ENCODE measurements around the gene IDH3G. TPM values are rescaled to one million over a fixed set of nuclear protein-coding genes. Genes with fewer than 3 reads are reported as not detected.

IDH3G gene
- total and polyA plus RNA-seq, 5 donors, result 60.6 to 68.6 (median 66.9) TPM

DNA sequence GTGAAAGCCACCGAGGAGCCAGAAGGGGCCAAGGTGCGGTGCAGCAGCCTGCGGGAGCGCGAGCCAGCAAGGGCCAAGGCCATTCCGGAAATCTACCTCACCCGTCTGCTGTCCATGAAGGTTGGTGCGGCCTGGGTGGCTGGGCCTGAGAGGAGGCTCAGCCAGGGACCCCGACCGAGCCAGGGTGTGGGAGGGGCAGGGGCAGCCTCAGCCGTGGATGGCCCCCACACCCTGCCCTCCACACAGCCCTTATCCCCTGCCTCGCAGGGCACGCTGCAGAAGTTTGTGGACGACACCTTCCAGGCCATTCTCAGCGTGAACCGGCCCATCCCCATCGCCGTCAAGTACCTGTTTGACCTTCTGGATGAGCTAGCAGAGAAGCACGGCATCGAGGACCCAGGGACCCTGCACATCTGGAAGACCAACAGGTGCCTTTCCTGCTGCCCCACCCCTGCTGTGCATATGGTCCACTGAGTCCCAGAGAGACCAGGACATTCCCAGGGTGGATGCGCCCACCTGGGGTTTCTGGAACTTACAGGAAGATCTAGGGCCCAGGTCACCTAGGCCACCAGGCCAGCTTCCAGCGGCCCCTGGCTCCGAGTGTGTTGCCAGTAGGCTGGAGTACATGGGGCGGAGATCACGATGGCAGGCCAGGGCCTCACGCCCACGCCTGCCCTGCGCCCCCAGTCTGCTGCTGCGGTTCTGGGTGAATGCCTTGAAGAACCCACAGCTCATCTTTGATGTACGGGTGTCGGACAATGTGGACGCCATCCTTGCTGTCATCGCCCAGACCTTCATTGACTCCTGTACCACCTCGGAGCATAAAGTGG lies 16.7 kb downstream of the IDH3G start:
- DNase-seq, result peak; percentile 9 to 41 (median 31)

GRCh38 chrX:153776611-153777045 lies 17.5 kb downstream of the IDH3G start:
- Histone ChIP-seq H3K27ac (ENCODE audit: low read length) (no peak overlapping the region), H3K9me3 (ENCODE audit: control insufficient read depth, low read length) (no peaks in the 10 kb centered on the region), H3K4me1 (ENCODE audit: control insufficient read depth, insufficient read depth, low read length) (no peaks in the 10 kb centered on the region), H3K4me3 (ENCODE audit: low read length) (no peak overlapping the region), H3K27me3 (ENCODE audit: control insufficient read depth, insufficient read depth) (no peaks in the 10 kb centered on the region)
- intact Hi-C loops (cut with DNase I), result no loop called here
- DNase-seq (peak in 2 of 3 donors; percentile 26 to 61), ATAC-seq (no peak)
- WGBS, result 88% methylated on average over 9 of the region's 22 CpGs

More for the DNA sequence above, 16.7 kb downstream of the IDH3G start:
- intact Hi-C loops (cut with DNase I), result no loop called here
- WGBS, result 84% methylated on average over 34 of the region's 34 CpGs
- Histone ChIP-seq H3K4me3 (ENCODE audit: low read length) (no peak overlapping the region), H3K27me3 (ENCODE audit: control insufficient read depth, insufficient read depth) (no peaks in the 10 kb centered on the region), H3K9me3 (ENCODE audit: control insufficient read depth, low read length) (no peaks in the 10 kb centered on the region), H3K27ac (ENCODE audit: low read length) (no peak overlapping the region), H3K4me1 (ENCODE audit: control insufficient read depth, insufficient read depth, low read length) (peaks cover 2% of the 10 kb centered on the region)
- ATAC-seq, result no peak

DNA sequence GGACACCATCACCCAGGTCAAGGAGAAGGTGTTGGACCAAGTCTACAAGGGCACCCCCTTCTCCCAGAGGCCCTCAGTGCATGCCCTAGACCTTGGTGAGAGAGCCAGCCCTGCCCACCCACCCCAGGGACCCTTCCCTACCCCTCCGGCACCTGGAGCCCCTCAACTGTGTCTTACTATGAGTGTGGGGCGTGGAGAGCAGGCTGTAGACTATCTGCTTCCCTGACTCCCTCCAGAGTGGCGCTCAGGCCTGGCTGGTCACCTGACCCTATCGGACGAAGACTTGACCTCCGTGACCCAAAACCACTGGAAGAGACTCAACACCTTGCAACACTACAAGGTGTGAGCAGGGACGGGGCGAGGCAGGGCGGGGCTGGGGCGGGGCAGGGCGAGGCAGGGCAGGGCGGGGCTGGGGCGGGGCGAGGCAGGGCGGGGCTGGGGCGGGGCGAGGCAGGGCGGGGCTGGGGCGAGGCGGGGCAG lies 18.0 kb downstream of the IDH3G start:
- intact Hi-C loops (cut with DNase I), result no loop called here
- DNase-seq (no peak), ATAC-seq (no peak)
- no peak overlapping the region for H3K27ac ChIP-seq (ENCODE audit: low read length)
- no peak overlapping the region for H3K4me3 ChIP-seq (ENCODE audit: low read length)
- H3K4me1 ChIP-seq (ENCODE audit: control insufficient read depth, insufficient read depth, low read length), result no peaks in the 10 kb centered on the region
- 79% methylated on average over 12 of the region's 20 CpGs for WGBS
- no peaks in the 10 kb centered on the region for H3K27me3 ChIP-seq (ENCODE audit: control insufficient read depth, insufficient read depth)
- H3K9me3 ChIP-seq (ENCODE audit: control insufficient read depth, low read length), result no peaks in the 10 kb centered on the region

GRCh38 chrX:153775293-153776119 lies 18.7 kb downstream of the IDH3G start:
- WGBS, result 92% methylated on average over 42 of the region's 42 CpGs
- Histone ChIP-seq H3K27me3 (ENCODE audit: control insufficient read depth, insufficient read depth) (no peaks in the 10 kb centered on the region), H3K4me3 (ENCODE audit: low read length) (no peak overlapping the region), H3K9me3 (ENCODE audit: control insufficient read depth, low read length) (no peaks in the 10 kb centered on the region), H3K27ac (ENCODE audit: low read length) (no peak overlapping the region), H3K4me1 (ENCODE audit: control insufficient read depth, insufficient read depth, low read length) (no peaks in the 10 kb centered on the region)
- intact Hi-C loops (cut with DNase I), result no loop called here
- DNase-seq (peak in 2 of 3 donors; percentile 28 to 46), ATAC-seq (no peak)

GRCh38 chrX:153774576-153775292 lies 19.4 kb downstream of the IDH3G start:
- DNase-seq, result peak in 2 of 3 donors; percentile 20 to 59
- H3K4me3 ChIP-seq (ENCODE audit: low read length), result no peak overlapping the region
- H3K9me3 ChIP-seq (ENCODE audit: control insufficient read depth, low read length), result no peaks in the 10 kb centered on the region
- no peaks in the 10 kb centered on the region for H3K4me1 ChIP-seq (ENCODE audit: control insufficient read depth, insufficient read depth, low read length)
- no peak for ATAC-seq
- H3K27me3 ChIP-seq (ENCODE audit: control insufficient read depth, insufficient read depth), result no peaks in the 10 kb centered on the region
- intact Hi-C loops (cut with DNase I), result no loop called here
- no peak overlapping the region for H3K27ac ChIP-seq (ENCODE audit: low read length)
- WGBS, result 91% methylated on average over 35 of the region's 37 CpGs

DNA sequence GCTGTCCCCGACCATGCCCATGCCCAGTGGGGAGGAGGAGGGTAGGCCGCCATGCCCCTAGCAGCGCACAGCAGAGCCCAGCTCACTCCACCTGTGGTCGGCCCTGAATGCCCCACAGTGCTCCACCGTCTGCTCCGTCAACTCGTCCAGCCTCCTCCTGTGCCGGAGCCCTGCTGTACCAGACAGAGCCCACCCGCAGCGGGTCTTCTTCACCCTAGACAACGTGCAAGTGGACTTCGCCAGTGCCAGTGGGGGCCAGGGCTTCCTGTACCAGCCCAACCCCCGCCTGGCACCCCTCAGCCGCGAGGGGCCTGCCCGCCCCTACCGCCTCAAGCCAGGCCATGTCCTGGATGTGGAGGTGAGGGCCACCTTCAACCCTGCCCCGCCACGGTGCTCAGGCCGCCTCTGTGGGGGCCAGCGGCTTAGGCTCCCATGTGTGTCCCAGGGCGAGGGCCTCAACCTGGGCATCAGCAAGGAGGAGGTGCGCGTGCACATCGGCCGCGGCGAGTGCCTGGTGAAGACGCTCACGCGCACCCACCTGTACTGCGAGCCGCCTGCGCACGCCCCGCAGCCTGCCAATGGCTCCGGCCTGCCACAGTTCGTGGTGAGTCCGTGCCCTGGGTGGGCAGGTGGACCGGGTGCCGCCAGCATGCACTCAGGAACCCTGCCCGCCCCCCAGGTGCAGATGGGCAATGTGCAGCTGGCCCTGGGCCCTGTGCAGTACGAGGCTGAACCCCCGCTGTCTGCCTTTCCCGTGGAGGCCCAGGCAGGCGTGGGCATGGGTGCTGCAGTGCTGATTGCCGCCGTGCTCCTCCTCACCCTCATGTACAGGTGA lies 20.2 kb downstream of the IDH3G start:
- DNase-seq (peak in 2 of 3 donors; percentile 38 to 60), ATAC-seq (no peak)
- WGBS, result 96% methylated on average over 48 of the region's 48 CpGs
- H3K4me3 ChIP-seq (ENCODE audit: low read length), result no peak overlapping the region
- no peak overlapping the region for H3K27ac ChIP-seq (ENCODE audit: low read length)
- intact Hi-C loops (cut with DNase I), result no loop called here
- no peaks in the 10 kb centered on the region for H3K4me1 ChIP-seq (ENCODE audit: control insufficient read depth, insufficient read depth, low read length)
- no peaks in the 10 kb centered on the region for H3K9me3 ChIP-seq (ENCODE audit: control insufficient read depth, low read length)
- no peaks in the 10 kb centered on the region for H3K27me3 ChIP-seq (ENCODE audit: control insufficient read depth, insufficient read depth)

- no peaks in the 10 kb centered on the region for H3K27me3 ChIP-seq (ENCODE audit: control insufficient read depth, insufficient read depth)
- peak in 2 of 3 donors; percentile 7 to 52 for DNase-seq
- WGBS, result 94% methylated on average over 23 of the region's 23 CpGs
These were observed 21.0 kb downstream of the IDH3G start for GRCh38 chrX:153773218-153773611.

DNA sequence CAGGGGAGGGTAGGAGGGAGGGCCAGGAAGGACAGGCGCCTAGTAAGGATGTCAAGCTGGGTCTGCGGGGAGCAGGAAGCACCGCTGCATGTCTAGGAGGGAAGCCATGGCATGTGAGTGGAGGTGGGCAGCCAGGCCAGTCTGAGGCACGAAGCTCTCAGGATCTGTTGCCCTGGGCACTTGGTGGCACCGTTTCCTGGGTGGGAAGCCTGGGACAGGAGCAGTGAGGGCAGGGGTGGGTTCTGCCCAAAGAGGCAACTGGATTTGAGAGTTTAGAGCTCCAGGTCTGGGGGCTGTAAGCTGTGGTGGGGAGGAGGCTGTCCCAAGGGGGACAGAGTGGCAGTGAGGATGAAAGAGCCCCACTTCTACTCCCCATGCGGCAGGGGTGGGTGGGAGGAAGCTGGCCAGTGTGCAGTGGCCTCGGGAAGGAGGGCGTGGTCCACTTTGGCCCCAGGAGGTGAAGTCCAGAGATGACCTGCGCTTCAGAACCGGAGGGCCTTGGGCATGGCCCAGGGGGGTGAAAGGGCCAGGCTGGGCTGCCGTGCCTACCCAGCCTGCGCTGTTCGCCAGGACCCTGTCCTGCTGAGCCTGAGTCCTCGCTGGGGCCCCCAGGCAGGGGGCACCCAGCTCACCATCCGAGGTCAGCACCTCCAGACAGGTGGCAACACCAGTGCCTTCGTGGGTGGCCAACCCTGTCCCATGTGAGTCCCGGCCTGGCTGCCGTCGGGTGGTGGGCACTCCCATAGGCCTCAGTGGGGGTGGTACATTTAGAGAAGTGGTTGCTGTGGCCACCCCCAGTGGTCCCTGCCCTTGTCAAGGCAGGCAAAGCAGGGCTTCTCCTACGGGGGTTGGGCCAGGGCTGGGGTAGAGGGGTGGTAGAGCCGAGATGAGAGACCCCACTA lies 21.6 kb downstream of the IDH3G start:
- DNase-seq, result peak in 2 of 3 donors; percentile 6 to 59
- Histone ChIP-seq H3K9me3 (ENCODE audit: control insufficient read depth, low read length) (no peaks in the 10 kb centered on the region), H3K27me3 (ENCODE audit: control insufficient read depth, insufficient read depth) (no peaks in the 10 kb centered on the region), H3K4me1 (ENCODE audit: control insufficient read depth, insufficient read depth, low read length) (no peaks in the 10 kb centered on the region), H3K27ac (ENCODE audit: low read length) (no peak overlapping the region), H3K4me3 (ENCODE audit: low read length) (no peak overlapping the region)
- no peak for ATAC-seq
- intact Hi-C loops (cut with DNase I), result no loop called here
- 82% methylated on average over 21 of the region's 21 CpGs for WGBS

More at GRCh38 chrX:153773218-153773611, 21.0 kb downstream of the IDH3G start:
- no peak overlapping the region for H3K4me3 ChIP-seq (ENCODE audit: low read length)
- no peak overlapping the region for H3K27ac ChIP-seq (ENCODE audit: low read length)
- no peaks in the 10 kb centered on the region for H3K9me3 ChIP-seq (ENCODE audit: control insufficient read depth, low read length)
- intact Hi-C loops (cut with DNase I), result no loop called here
- no peak for ATAC-seq
- no peaks in the 10 kb centered on the region for H3K4me1 ChIP-seq (ENCODE audit: control insufficient read depth, insufficient read depth, low read length)

GRCh38 chrX:153771415-153772315 lies 22.5 kb downstream of the IDH3G start:
- H3K27me3 ChIP-seq (ENCODE audit: control insufficient read depth, insufficient read depth), result no peaks in the 10 kb centered on the region
- WGBS, result 89% methylated on average over 37 of the region's 37 CpGs
- H3K9me3 ChIP-seq (ENCODE audit: control insufficient read depth, low read length), result no peaks in the 10 kb centered on the region
- intact Hi-C loops (cut with DNase I), result no loop called here
- H3K4me1 ChIP-seq (ENCODE audit: control insufficient read depth, insufficient read depth, low read length), result no peaks in the 10 kb centered on the region
- no peak overlapping the region for H3K27ac ChIP-seq (ENCODE audit: low read length)
- ATAC-seq (no peak), DNase-seq (peak in 1 of 3 donors; percentile 49)
- H3K4me3 ChIP-seq (ENCODE audit: low read length), result no peak overlapping the region

All from right cardiac atrium (tissue), 5 donors.